Astrocyte (in vitro differentiated cells and primary cell): ENCODE results near the gene DPM1. TPM values are rescaled to one million over a fixed set of nuclear protein-coding genes. Genes with fewer than 3 reads are reported as not detected.

Experiments used
- DNase-seq: peaks from one replicate; pipeline ENCODE4 v3.0.0-alpha.2; 2010; ENCODE audit warnings: low read depth
- FAIRE-seq: peaks from 2 replicates; lab custom pipeline; 2011; peaks lifted over from hg19 to GRCh38; lab: Jason Lieb, UNC
- H2AFZ ChIP-seq: 2 replicates; pipeline ENCODE4 v1.6.0; 2012; ENCODE audit warnings: low read depth, low read length, inconsistent platforms
- H3K27ac ChIP-seq: 2 replicates; pipeline ENCODE4 v1.5.1; 2011; ENCODE audit warnings: low read depth, low read length, inconsistent platforms
- H3K27me3 ChIP-seq: 2 replicates; pipeline ENCODE4 v1.6.0; 2011; ENCODE audit warnings: low read length, inconsistent platforms; ENCODE audit not compliant: insufficient read depth
- H3K36me3 ChIP-seq: 2 replicates; pipeline ENCODE4 v1.5.1; 2011; ENCODE audit warnings: low read length, inconsistent platforms; ENCODE audit not compliant: insufficient read depth
- H3K4me1 ChIP-seq: 2 replicates; pipeline ENCODE4 v1.5.1; 2011; ENCODE audit warnings: low read length, inconsistent platforms; ENCODE audit not compliant: insufficient read depth
- H3K4me2 ChIP-seq: 2 replicates; pipeline ENCODE4 v1.6.0; 2012; ENCODE audit warnings: low read length, inconsistent platforms
- H3K4me3 ChIP-seq: 2 replicates; pipeline ENCODE4 v1.5.1; 2011; ENCODE audit warnings: low read depth, mild to moderate bottlenecking, low read length, inconsistent platforms; ENCODE audit not compliant: insufficient read depth
- H3K79me2 ChIP-seq: 2 replicates; pipeline ENCODE4 v1.6.0; 2012; ENCODE audit warnings: mild to moderate bottlenecking, low read length, inconsistent platforms; ENCODE audit not compliant: insufficient read depth
- H3K9ac ChIP-seq: 2 replicates; pipeline ENCODE4 v1.6.0; 2012; ENCODE audit warnings: mild to moderate bottlenecking, low read length, inconsistent platforms
- H3K9me3 ChIP-seq: 2 replicates; pipeline ENCODE4 v1.5.1; 2012; ENCODE audit warnings: low read depth, mild to moderate bottlenecking, low read length, inconsistent platforms; ENCODE audit not compliant: insufficient read depth
- H4K20me1 ChIP-seq: 2 replicates; pipeline ENCODE4 v1.6.0; 2012; ENCODE audit warnings: low read length, inconsistent platforms; ENCODE audit not compliant: insufficient read depth
- H3K27ac Mint-ChIP-seq: one replicate; pipeline ENCODE4 v1.8.0; 2021; ENCODE audit warnings: mild to moderate bottlenecking, mixed read lengths; ENCODE audit not compliant: unreplicated experiment
- H3K27me3 Mint-ChIP-seq: one replicate; pipeline ENCODE4 v1.8.0; 2021; ENCODE audit warnings: low read depth, mixed read lengths; ENCODE audit not compliant: unreplicated experiment
- H3K36me3 Mint-ChIP-seq: one replicate; pipeline ENCODE4 v1.8.0; 2021; ENCODE audit warnings: low read depth, mixed read lengths; ENCODE audit not compliant: unreplicated experiment
- H3K4me1 Mint-ChIP-seq: one replicate; pipeline ENCODE4 v1.8.0; 2021; ENCODE audit warnings: low read depth, mixed read lengths; ENCODE audit not compliant: unreplicated experiment
- H3K4me3 Mint-ChIP-seq: one replicate; pipeline ENCODE4 v1.8.0; 2021; ENCODE audit warnings: mild to moderate bottlenecking, moderate library complexity, mixed read lengths; ENCODE audit not compliant: unreplicated experiment
- H3K9me3 Mint-ChIP-seq: one replicate; pipeline ENCODE4 v1.8.0; 2021; ENCODE audit warnings: mild to moderate bottlenecking, mixed read lengths; ENCODE audit not compliant: unreplicated experiment
- EZH2 ChIP-seq: IDR thresholded peaks from 2 replicates; pipeline ENCODE4 v1.6.1; 2012; ENCODE audit warnings: mild to moderate bottlenecking, low read length, inconsistent platforms; ENCODE audit not compliant: insufficient read depth
- total RNA-seq: library from RNA; stranded (reverse); gene quantifications from 2 replicates; pipeline ENCODE4 v1.2.1, GENCODE V29; 2021
- TF ChIP-seq, protein P1 (sequence below): IDR thresholded peaks from 2 replicates; pipeline ENCODE4 v1.5.1; 2011; ENCODE audit warnings: low read depth, mild to moderate bottlenecking, inconsistent platforms, low read length, moderate library complexity; ENCODE audit not compliant: insufficient read depth

The DPM1 gene
- total RNA-seq, 1 donor from 2014 or later = 63.4 TPM

DNA sequence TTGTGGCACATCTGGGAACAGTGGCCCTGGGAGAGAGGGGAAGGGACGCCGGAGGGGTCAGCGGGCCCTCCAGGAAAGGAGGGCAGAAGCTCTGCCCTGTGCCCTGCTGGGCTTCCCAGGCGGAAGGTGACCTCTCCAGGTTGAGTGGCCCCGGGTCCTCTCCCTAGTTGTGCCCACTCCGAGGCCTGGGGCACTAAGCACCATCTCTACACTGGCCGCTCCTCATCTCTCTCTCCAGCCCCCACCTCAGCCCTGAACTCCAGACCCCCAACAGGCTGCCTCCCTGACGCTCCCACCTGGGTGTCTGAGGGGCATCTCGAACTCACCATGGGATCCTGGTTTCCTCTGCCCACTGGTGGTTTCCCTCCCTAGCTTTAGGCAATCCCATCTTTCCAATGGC lies 46.4 kb upstream of the DPM1 start:
- no peaks in the 10 kb centered on the region for H3K4me1 ChIP-seq
- H3K4me2 ChIP-seq = no peak overlapping the region
- no peak overlapping the region for H3K4me3 ChIP-seq
- H3K4me3 Mint-ChIP-seq = no peak overlapping the region
- peaks cover 37% of the 10 kb centered on the region for H3K79me2 ChIP-seq
- no peaks in the 10 kb centered on the region for H3K9me3 Mint-ChIP-seq
- H3K27ac ChIP-seq = no peak overlapping the region
- no peak overlapping the region for H3K27ac Mint-ChIP-seq
- no peaks in the 10 kb centered on the region for H3K27me3 ChIP-seq
- peaks cover 21% of the 10 kb centered on the region for H3K27me3 Mint-ChIP-seq
- TF ChIP-seq, protein P1, sequence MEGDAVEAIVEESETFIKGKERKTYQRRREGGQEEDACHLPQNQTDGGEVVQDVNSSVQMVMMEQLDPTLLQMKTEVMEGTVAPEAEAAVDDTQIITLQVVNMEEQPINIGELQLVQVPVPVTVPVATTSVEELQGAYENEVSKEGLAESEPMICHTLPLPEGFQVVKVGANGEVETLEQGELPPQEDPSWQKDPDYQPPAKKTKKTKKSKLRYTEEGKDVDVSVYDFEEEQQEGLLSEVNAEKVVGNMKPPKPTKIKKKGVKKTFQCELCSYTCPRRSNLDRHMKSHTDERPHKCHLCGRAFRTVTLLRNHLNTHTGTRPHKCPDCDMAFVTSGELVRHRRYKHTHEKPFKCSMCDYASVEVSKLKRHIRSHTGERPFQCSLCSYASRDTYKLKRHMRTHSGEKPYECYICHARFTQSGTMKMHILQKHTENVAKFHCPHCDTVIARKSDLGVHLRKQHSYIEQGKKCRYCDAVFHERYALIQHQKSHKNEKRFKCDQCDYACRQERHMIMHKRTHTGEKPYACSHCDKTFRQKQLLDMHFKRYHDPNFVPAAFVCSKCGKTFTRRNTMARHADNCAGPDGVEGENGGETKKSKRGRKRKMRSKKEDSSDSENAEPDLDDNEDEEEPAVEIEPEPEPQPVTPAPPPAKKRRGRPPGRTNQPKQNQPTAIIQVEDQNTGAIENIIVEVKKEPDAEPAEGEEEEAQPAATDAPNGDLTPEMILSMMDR = no peak
- no peak for TF ChIP-seq EZH2
- no peaks in the 10 kb centered on the region for H3K9me3 ChIP-seq
- peaks cover 60% of the 10 kb centered on the region for H4K20me1 ChIP-seq
- H3K4me1 Mint-ChIP-seq = no peaks in the 10 kb centered on the region
- H3K36me3 ChIP-seq = peaks cover 22% of the 10 kb centered on the region
- no peak overlapping the region for H2AFZ ChIP-seq
- no peak for DNase-seq
- no peak for FAIRE-seq
- H3K9ac ChIP-seq = no peak overlapping the region
- peaks cover 28% of the 10 kb centered on the region for H3K36me3 Mint-ChIP-seq

DNA sequence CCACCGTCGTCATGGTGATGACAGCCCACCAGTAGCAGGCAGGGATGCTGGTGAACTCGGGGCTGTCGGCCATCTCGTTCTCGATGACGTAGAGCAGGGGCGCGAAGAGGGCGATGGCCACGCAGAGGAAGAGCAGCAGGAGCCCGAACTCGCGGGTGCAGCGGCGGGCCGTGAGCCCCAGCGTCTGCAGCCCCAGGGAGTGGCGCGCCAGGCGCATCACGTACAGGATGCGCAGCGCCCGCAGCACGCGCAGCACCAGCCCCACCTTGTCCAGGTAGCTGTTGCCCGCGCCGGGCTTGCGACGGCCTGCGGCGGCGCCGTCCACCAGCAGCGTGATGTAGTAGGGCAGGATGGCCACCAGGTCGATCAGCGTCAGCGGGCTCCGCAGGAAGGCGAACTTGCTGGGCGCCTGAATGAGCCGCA lies 46.0 kb upstream of the DPM1 start:
- Histone ChIP-seq H3K4me2 (no peak overlapping the region), H3K27me3 (no peaks in the 10 kb centered on the region), H2AFZ (no peak overlapping the region), H3K27ac (no peak overlapping the region), H3K9me3 (no peaks in the 10 kb centered on the region), H3K36me3 (peaks cover 21% of the 10 kb centered on the region), H3K4me3 (no peak overlapping the region), H3K9ac (no peak overlapping the region), H4K20me1 (peaks cover 56% of the 10 kb centered on the region), H3K4me1 (no peaks in the 10 kb centered on the region), H3K79me2 (peaks cover 32% of the 10 kb centered on the region)
- Mint-ChIP-seq H3K4me1 (no peaks in the 10 kb centered on the region), H3K27me3 (peaks cover 23% of the 10 kb centered on the region), H3K4me3 (no peak overlapping the region), H3K36me3 (peaks cover 27% of the 10 kb centered on the region), H3K27ac (no peak overlapping the region), H3K9me3 (no peaks in the 10 kb centered on the region)
- TF ChIP-seq EZH2 = no peak
- FAIRE-seq = no peak
- DNase-seq = no peak

GRCh38 chr20:51003753-51004152 lies 45.4 kb upstream of the DPM1 start:
- DNase-seq = no peak
- H3K4me1 ChIP-seq = no peaks in the 10 kb centered on the region
- H3K9me3 Mint-ChIP-seq = no peaks in the 10 kb centered on the region
- H4K20me1 ChIP-seq = peaks cover 50% of the 10 kb centered on the region
- no peak overlapping the region for H3K27ac Mint-ChIP-seq
- no peak for FAIRE-seq
- no peak overlapping the region for H3K9ac ChIP-seq
- H3K9me3 ChIP-seq = no peaks in the 10 kb centered on the region
- peaks cover 25% of the 10 kb centered on the region for H3K27me3 Mint-ChIP-seq
- no peak overlapping the region for H3K4me2 ChIP-seq
- H3K36me3 ChIP-seq = peaks cover 15% of the 10 kb centered on the region
- H3K4me1 Mint-ChIP-seq = no peaks in the 10 kb centered on the region
- H3K4me3 Mint-ChIP-seq = no peak overlapping the region
- H3K4me3 ChIP-seq = no peak overlapping the region
- TF ChIP-seq EZH2 = no peak
- TF ChIP-seq, protein P1 = no peak
- no peaks in the 10 kb centered on the region for H3K27me3 ChIP-seq
- peaks cover 23% of the 10 kb centered on the region for H3K36me3 Mint-ChIP-seq
- H3K79me2 ChIP-seq = peaks cover 27% of the 10 kb centered on the region
- H3K27ac ChIP-seq = no peak overlapping the region
- no peak overlapping the region for H2AFZ ChIP-seq
